ENCODE data around the gene SRSF8. TPM values are rescaled to one million over a fixed set of nuclear protein-coding genes. Genes with fewer than 3 reads are reported as not detected.
"Not testable (repeated sequence)": the region's sequence is repeated elsewhere in the genome, so short reads cannot be mapped to it uniquely, and the experiment has no call there.

The SRSF8 gene
- polyA plus RNA-seq, 1 donor from 2014 or later, result 74.4 TPM

DNA sequence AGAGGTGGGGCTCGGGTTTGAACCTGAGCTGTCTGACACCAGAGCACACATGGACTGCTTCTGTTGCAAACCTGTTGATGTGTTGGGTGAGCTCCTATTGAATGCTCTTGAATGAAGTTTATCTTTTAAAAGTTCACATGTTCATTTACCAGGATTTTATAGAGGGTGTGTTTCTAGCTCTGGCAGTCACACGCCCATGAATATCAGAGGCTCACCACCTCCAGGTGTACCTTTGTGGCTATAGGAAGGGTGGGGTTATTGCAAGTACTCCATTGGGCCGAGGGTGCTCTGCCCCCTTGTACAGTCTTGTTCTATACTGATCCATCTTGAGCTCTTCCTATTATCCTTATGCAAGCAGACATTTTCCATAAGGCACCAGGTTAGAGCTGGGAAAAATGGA lies 32.1 kb downstream of the SRSF8 start:
- H3K4me1 Mint-ChIP-seq, result peaks cover 27 to 48% (median 38%) of the 10 kb centered on the region in 3 donors
- no peak overlapping the region for H3K27ac Mint-ChIP-seq
- peaks cover 3% of the 10 kb centered on the region for H3K36me3 Mint-ChIP-seq
- no peaks in the 10 kb centered on the region for H3K9me3 Mint-ChIP-seq
- no peaks in the 10 kb centered on the region for H3K27me3 Mint-ChIP-seq
- no peak overlapping the region for H3K4me3 Mint-ChIP-seq

DNA sequence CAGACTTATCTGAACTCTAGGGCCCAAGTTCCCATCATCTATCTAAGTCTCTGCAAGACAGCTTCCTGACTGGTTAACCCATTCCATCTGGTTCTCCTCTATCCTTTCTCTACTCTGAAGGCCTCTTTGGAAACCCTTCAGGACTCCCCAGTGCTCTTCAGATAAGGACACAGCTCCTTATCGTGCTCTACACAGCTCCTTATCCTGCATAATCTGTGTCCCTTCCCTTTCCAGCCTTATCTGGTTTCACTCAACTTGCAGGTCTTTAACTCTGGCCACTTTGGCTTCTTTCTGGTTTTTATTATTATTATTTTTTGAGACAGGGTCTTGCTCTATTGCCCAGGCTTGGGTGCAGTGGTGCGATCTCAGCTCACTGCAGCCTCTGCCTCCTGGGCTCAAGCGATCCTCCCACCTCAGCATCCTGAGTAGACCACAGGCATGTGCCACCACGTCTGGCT lies 33.5 kb downstream of the SRSF8 start:
- Mint-ChIP-seq H3K27ac (no peak overlapping the region), H3K9me3 (no peaks in the 10 kb centered on the region), H3K4me1 (peaks cover 24 to 38% (median 33%) of the 10 kb centered on the region in 3 donors), H3K4me3 (no peak overlapping the region), H3K36me3 (peaks cover 3% of the 10 kb centered on the region), H3K27me3 (no peaks in the 10 kb centered on the region)

DNA sequence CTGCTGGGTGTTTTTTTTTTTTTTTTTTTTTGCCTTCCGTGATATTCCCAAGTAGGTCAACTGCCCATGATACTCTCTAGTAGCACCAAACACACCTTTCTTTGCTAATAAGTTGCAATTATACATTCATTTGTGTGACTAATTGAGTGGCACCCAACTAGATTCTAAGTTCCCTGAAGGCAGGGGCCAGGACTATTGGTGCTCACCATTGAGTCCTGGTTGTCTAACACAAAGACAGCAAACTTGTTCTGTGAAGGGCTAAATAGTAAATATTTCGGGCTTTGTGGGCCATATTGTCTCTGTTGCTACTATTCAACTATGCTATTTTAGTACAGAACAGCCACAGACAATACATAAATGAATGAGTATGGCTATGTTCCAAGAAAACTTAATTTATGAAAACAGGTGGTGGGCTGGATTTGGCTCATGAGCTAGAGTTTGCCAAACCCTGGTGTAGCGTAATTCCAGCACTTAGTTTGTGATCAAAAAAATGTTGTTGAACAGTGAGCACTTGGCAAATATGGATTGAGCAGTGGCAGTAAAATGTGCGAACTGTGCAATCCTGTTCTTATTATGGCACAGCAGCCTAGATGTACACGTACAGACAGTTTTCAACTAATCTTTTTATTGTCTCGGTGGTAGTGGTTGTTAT lies 34.3 kb downstream of the SRSF8 start:
- Mint-ChIP-seq H3K4me1 (peaks cover 23 to 34% (median 32%) of the 10 kb centered on the region in 3 donors), H3K36me3 (peaks cover 3% of the 10 kb centered on the region), H3K27me3 (no peaks in the 10 kb centered on the region), H3K9me3 (no peaks in the 10 kb centered on the region), H3K27ac (no peak overlapping the region), H3K4me3 (no peak overlapping the region)

DNA sequence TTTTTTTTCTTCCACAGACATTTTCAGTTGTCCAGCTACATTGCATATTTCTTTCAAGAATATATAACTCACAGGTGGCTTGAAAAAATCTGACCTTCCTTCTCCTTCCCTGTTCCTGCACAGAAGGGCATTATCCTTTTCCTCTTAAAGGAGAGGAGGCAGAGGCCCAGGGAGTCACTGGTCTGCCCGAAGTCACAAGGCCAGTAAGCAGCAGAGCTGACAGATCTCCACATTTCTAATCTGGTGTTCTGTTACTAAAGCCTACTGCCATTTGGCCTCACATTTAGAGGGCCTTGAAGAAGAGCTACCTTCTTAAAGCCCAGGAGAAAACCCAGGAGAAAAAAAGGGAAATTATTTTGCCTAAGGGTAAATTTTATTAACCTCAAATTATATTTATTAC lies 35.2 kb downstream of the SRSF8 start:
- Mint-ChIP-seq H3K4me1 (peaks cover 17 to 33% (median 32%) of the 10 kb centered on the region in 3 donors), H3K27me3 (no peaks in the 10 kb centered on the region), H3K9me3 (no peaks in the 10 kb centered on the region), H3K27ac (no peak overlapping the region), H3K36me3 (peaks cover 3% of the 10 kb centered on the region), H3K4me3 (no peak overlapping the region)

DNA sequence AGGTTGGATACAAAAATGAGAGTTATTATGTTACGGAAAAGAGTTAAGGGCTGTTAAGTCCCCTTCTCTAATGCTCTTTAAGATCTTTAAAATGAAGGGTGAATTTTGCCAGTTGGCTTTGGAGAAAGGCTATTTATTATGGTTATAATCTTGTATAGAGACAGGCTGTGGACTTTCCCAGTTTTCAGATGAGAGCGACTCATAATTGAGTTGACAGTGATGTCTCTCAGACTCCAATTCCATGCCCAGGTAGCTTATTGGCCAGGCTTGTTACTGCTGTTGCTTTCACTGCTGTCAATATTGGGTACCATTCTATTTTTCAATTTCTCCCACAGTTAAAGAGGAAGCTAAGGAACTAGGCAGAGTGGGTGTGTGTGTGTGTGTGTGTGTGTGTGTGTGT lies 36.0 kb downstream of the SRSF8 start:
- peak overlapping the region in 1 of 4 donors; percentile 67 for H3K4me3 Mint-ChIP-seq
- no peaks in the 10 kb centered on the region for H3K9me3 Mint-ChIP-seq
- H3K36me3 Mint-ChIP-seq, result peaks cover 3% of the 10 kb centered on the region
- no peaks in the 10 kb centered on the region for H3K27me3 Mint-ChIP-seq
- peaks cover 13 to 30% (median 26%) of the 10 kb centered on the region in 3 donors for H3K4me1 Mint-ChIP-seq
- H3K27ac Mint-ChIP-seq, result peak overlapping the region in 1 of 3 donors; percentile 43

DNA sequence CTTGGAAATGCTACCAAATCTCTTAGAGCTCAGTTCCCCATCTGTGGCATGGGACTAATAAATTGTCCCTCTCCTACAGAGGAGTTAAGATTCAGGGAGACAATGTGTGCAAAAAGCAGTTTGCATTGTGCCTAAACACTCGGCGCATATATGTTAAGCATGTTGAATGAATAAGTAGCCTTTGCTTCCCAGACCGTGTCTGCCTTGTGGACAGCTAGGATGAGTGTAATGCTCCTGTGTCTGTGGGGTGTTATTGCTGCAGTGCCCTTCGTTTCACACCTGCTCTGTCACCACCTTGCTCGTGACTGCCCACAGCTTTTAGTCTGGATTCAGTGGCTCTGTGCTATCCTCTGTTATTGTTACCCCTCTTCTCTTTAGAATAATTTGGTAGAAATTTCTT lies 37.0 kb downstream of the SRSF8 start:
- Mint-ChIP-seq H3K27me3 (no peaks in the 10 kb centered on the region), H3K4me1 (peaks cover 14 to 27% (median 26%) of the 10 kb centered on the region in 3 donors), H3K9me3 (no peaks in the 10 kb centered on the region), H3K27ac (no peak overlapping the region), H3K4me3 (no peak overlapping the region), H3K36me3 (peaks cover 4% of the 10 kb centered on the region)

DNA sequence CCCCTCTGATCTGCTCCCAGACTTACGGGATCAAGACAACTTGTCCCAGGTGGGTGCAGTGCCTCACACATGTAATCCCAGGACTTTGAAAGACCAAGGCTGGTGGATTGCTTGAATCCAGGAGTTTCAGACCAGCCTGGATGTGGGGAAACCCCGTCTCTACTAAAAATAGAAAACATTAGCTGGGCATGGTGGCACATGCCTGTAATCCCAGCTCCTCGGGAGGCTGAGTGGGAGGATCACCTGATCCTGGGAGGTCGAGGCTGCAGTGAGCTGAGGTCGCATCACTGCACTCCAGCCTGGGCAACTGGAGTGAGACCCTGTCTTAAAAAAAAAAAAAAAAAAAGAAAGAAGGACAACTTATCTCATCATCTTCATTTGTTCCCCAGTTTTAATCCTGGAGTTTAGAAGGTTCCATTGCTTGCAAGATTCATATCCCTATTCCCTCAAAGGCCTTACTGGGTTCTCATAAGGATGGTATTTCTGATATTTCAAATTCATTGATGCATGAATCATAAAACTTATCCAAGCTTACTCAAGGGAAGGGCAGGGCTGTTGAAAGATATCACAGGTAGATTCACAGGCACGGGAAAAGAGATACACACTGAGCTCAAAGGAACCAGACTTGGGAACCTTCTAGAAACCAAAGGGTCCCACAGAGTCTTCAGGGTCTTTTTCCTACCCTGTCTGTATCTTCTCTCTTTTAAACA lies 37.6 kb downstream of the SRSF8 start:
- H3K4me3 Mint-ChIP-seq, result no peak overlapping the region
- no peak overlapping the region for H3K27ac Mint-ChIP-seq
- H3K27me3 Mint-ChIP-seq, result no peaks in the 10 kb centered on the region

DNA sequence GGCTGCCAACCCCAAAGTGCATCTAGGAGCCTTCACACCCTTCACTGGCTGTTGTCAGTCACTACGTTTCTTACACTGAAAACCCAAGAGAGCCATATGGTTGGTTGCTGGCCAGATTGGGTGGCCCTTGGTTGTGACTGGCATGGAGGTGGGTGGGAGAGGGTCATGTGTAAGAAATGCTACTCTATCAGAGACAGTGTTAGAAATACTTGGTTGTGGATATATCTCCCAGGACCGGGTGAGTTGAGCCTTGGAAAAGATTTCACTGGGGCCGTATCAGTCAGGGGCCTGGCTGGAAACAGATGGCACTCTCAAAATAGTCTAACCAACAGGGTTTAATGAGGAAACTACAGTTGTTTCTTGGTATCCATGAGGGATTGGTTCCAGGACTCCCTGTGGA lies 38.1 kb downstream of the SRSF8 start:
- H3K4me3 Mint-ChIP-seq, result no peak overlapping the region
- no peaks in the 10 kb centered on the region for H3K27me3 Mint-ChIP-seq
- H3K27ac Mint-ChIP-seq, result no peak overlapping the region
- H3K9me3 Mint-ChIP-seq, result no peaks in the 10 kb centered on the region
- H3K4me1 Mint-ChIP-seq, result peaks cover 17 to 33% (median 26%) of the 10 kb centered on the region in 3 donors
- H3K36me3 Mint-ChIP-seq, result peaks cover 4% of the 10 kb centered on the region

More for the DNA sequence above, 37.6 kb downstream of the SRSF8 start:
- Mint-ChIP-seq H3K4me1 (peaks cover 17 to 33% (median 28%) of the 10 kb centered on the region in 3 donors), H3K9me3 (no peaks in the 10 kb centered on the region), H3K36me3 (peaks cover 4% of the 10 kb centered on the region)

DNA sequence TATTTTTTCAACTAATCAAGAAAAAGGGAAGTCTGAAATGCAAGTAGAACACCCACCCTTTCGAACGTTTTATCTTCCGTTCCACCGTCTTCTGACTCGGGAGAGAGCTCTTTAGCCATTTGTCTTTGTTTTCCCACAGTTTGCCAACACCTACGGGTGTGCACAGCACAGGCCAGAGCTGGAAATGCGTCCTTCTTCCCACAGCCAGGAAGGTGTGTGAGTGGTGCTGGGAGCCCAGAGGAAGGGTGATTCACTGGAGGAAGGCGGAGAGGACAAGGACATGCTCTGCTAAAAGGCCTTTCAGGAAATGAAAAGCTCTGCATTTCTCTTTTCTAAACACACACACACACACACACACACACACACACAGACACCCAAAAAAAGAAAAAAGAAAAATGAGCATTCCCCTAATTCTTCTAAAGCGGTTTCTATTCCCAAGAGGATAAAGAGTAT lies 41.5 kb downstream of the SRSF8 start:
- H3K4me1 Mint-ChIP-seq, result peaks cover 20 to 34% (median 32%) of the 10 kb centered on the region in 3 donors
- H3K27me3 Mint-ChIP-seq, result no peaks in the 10 kb centered on the region
- peak overlapping the region in 2 of 3 donors; percentile 16 to 80 for H3K27ac Mint-ChIP-seq
- H3K9me3 Mint-ChIP-seq, result no peaks in the 10 kb centered on the region
- peak overlapping the region in 3 of 4 donors; percentile 51 to 91 (median 55) for H3K4me3 Mint-ChIP-seq
- H3K36me3 Mint-ChIP-seq, result peaks cover 7% of the 10 kb centered on the region

DNA sequence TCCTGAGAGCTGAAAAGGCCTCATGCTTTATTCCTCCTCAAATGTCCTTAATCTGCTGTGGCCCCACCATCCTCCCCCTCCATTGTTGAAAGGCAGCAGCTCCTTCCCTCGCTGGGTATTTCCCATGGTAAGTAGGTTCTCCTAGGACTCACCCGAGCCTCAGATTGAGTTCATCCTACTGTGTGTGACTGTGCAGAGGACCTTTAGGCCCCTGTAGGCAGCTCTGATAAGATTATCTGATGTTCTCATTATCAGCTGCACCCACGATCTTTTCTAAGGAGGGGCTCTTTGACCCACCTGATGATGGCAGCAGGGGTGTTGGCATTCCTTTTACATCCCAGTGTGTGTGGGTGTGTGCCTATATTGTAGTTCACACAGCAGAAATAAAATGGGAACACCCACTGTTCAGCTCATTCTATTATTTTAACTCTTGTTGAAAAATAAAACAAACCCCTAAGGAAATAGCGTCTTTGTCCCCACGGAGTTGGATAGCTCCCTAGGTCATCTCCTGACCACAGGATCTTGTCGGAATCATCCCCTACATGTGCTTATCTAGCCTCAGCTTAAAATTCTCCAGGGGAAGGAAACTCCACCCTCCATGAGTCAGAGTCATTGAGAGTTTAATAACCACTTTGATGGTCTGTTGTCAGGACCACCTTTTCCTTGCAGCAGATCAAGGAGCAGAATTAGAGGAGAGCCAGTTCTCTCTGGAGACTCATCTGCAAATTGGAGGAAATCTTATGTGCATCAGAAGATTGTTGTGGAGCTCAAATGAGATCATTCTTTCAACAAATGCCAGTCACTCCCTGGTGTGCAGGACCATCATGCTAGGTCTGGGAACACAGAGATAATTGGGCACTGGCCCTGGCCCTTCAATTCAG lies 42.2 kb downstream of the SRSF8 start:
- Mint-ChIP-seq H3K9me3 (no peaks in the 10 kb centered on the region), H3K27ac (peak overlapping the region in 2 of 3 donors; percentile 16 to 80), H3K4me3 (peak overlapping the region in 1 of 4 donors; percentile 20), H3K27me3 (no peaks in the 10 kb centered on the region), H3K4me1 (peaks cover 20 to 34% (median 29%) of the 10 kb centered on the region in 3 donors), H3K36me3 (peaks cover 13% of the 10 kb centered on the region)

DNA sequence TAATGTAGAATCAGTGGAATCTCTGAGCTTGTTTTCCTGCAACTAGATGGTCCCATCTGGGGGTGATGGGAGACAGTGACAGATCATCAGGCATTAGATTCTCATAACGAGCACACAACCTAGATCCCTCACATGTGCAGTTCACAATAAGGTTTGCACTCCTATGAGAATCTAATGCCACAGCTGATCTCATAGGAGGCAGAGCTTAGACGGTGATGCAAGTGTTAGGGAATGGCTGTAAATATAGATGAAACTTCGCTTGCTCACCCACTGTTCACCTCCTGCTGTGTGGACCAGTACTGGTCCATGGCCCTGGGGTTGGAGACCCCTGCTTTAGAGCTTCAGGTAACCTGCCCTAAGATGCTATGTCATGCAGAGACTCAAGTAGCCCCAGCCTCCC lies 44.8 kb downstream of the SRSF8 start:
- Mint-ChIP-seq H3K4me1 (peaks cover 16 to 29% (median 24%) of the 10 kb centered on the region in 3 donors), H3K27ac (peak overlapping the region in 1 of 3 donors; percentile 6), H3K36me3 (peaks cover 14% of the 10 kb centered on the region)
- H3K27me3 Mint-ChIP-seq, H3K9me3 Mint-ChIP-seq, H3K4me3 Mint-ChIP-seq: not testable (repeated sequence)

DNA sequence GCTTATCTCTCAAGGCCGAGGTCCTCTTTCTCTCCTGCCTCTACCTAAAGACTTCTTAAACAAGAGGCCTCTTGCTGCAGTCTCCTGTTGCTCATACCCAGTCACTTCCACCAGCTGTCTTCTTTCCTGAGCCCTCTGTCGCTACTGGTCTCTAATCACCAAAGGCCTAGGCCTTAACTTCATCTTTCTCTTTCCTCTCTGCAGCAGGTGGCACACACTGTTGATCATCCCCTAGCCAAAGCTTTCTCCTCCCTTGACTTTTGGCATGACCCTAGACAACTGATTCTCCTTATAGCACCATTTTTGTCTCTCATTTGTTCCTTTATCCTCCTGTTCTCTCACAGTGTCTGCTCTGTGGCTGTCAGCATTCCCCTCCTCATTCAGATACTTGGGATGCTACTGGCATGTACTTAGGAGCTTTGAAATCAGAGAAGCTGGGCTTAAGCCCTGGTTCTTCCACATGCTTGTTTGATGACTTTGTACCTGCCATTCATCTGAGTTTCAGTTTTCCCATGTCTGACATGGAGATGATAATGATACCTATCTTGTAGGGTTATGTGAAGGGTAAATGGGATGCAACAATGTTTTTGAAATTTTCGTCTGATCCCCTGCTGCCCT lies 45.3 kb downstream of the SRSF8 start:
- H3K9me3 Mint-ChIP-seq, result no peaks in the 10 kb centered on the region
- peak overlapping the region in 1 of 3 donors; percentile 6 for H3K27ac Mint-ChIP-seq
- no peaks in the 10 kb centered on the region for H3K27me3 Mint-ChIP-seq
- H3K4me3 Mint-ChIP-seq, result peak overlapping the region in 1 of 4 donors; percentile 5
- H3K36me3 Mint-ChIP-seq, result peaks cover 14% of the 10 kb centered on the region
- H3K4me1 Mint-ChIP-seq, result peaks cover 16 to 27% (median 22%) of the 10 kb centered on the region in 3 donors

DNA sequence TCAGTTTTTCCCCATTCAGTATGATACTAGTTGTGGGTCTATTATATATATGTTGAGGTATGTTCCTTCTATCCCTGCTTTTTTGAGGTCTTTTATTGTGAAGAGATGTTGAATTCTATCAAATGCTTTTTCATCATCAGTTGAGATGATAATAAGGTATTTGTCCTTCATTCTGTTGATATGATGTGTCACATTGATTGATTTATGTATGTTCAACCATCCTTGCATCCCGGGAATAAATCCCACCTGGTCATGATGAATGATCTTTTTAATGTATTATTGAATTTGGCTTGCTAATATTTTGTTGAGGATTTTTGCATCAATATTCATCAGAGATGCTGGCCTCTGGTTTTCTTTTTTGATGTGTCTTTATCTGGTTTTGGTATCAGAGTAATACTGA lies 48.9 kb downstream of the SRSF8 start:
- Mint-ChIP-seq H3K4me1 (peaks cover 7 to 14% (median 13%) of the 10 kb centered on the region in 3 donors), H3K27me3 (no peaks in the 10 kb centered on the region), H3K9me3 (peaks cover 0 to 5% (median 0%) of the 10 kb centered on the region in 3 donors), H3K27ac (no peak overlapping the region), H3K36me3 (peaks cover 13% of the 10 kb centered on the region), H3K4me3 (no peak overlapping the region)

DNA sequence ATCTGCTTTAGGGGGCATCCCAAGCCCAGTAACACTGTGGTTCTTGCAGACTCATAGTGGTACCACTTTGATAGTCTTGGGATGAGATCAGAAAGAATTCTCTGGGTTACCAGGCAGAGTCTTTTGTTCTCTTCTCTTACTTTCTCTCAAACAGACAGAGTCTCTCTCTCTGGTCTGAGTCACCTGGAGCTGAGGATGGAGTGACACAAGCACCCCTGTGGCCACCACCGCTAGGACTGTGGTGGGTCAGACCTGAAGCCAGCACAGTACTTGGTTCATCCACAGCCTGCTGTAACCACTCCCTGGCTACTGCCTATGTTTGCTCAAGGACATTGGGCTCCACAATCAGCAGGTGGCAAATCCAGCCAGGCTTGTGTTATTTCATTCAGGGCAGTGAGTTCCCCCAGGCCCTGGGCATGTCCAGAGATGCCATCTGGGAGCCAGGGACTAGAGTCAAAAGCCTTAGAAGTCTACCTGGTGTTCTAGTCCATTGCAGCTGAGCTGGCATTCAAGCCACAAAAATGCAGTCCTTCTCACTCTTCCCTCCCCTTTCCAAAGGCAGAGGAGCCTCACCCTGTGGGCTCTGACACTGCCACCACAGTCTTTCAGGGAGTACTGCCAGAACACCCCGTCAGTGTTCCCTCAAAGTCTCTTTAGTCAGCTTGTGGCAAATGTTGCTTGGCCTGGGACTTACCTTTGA lies 52.8 kb downstream of the SRSF8 start:
- no peak overlapping the region for H3K4me3 Mint-ChIP-seq
- H3K27me3 Mint-ChIP-seq, result no peaks in the 10 kb centered on the region
- peak overlapping the region in 1 of 3 donors; percentile 4 for H3K27ac Mint-ChIP-seq
- H3K36me3 Mint-ChIP-seq, result peaks cover 3% of the 10 kb centered on the region
- peaks cover 0 to 5% (median 0%) of the 10 kb centered on the region in 3 donors for H3K9me3 Mint-ChIP-seq
- peaks cover 0 to 20% (median 10%) of the 10 kb centered on the region in 3 donors for H3K4me1 Mint-ChIP-seq

Measured in IgD-negative memory B cell (primary cell).